ENCODE data around the gene AGAP1.

- TF ChIP-seq POLR2A (IDR thresholded peaks at IDR 0.05; ENCODE audit: low read depth, low read length) (no peak), POLR2AphosphoS5 (IDR thresholded peaks at IDR 0.05; ENCODE audit: low read depth, low read length) (no peak), TAF1 (IDR thresholded peaks at IDR 0.05; ENCODE audit: low read depth, low read length) (no peak), POU2F2 (IDR thresholded peaks at IDR 0.05; ENCODE audit: low read depth, low read length) (no peak), SPI1 (IDR thresholded peaks at IDR 0.05; ENCODE audit: low read depth, low read length) (no peak)
Observed at GRCh38 chr2:235866373-235866772, 372.5 kb downstream of the AGAP1 start.
